H1 (cell line): Measurements from ENCODE around the gene SORCS3. TPM values are rescaled to one million over a fixed set of nuclear protein-coding genes. Genes with fewer than 3 reads are reported as not detected.

Experiments
- CBX5 ChIP-seq: fragments of 300-800, 300-1000 bp; sonication (generic); IDR thresholded peaks from 2 replicates; pipeline ENCODE4 v1.7.1; 2016; ENCODE audit warnings: antibody characterized with exemption, low read length, low read depth
- CHD7 ChIP-seq: fragments of 300-600 bp; sonication (generic); IDR thresholded peaks from 2 replicates; pipeline ENCODE4 v1.7.1; 2012; ENCODE audit warnings: low read length, moderate library complexity, mild to moderate bottlenecking, inconsistent platforms; ENCODE audit not compliant: insufficient replicate concordance
- CTCF ChIP-seq, 3 experiments: IDR thresholded peaks; 1 replicate in 2 of 3; 2 replicates in 1 of 3; pipeline versions ENCODE4 v1.5.1 to v1.6.1; 2011; ENCODE audit warnings: low read length in 3 of 3, mild to moderate bottlenecking in 3 of 3, inconsistent platforms in 2 of 3, low read depth in 1 of 3, moderate library complexity in 1 of 3; ENCODE audit not compliant: insufficient read depth in 1 of 3; ENCODE audit errors: control extremely low read depth in 1 of 3
- GABPA ChIP-seq: IDR thresholded peaks from 2 replicates; pipeline ENCODE4 v1.6.1; 2011; ENCODE audit warnings: mild to moderate bottlenecking, low read length, moderate library complexity, borderline replicate concordance; ENCODE audit not compliant: insufficient read depth
- MAFK ChIP-seq: IDR thresholded peaks from 2 replicates; pipeline ENCODE4 v1.6.1; 2012; ENCODE audit warnings: low read depth, mild to moderate bottlenecking, improper control_type of control experiment, low read length
- POU5F1 ChIP-seq: IDR thresholded peaks from 2 replicates; pipeline ENCODE4 v1.6.1; 2011; ENCODE audit warnings: low read depth, mild to moderate bottlenecking, low read length, moderate library complexity
- SP2 ChIP-seq: IDR thresholded peaks from 2 replicates; pipeline ENCODE4 v1.6.1; 2012; ENCODE audit warnings: mild to moderate bottlenecking, low read length, inconsistent platforms
- SUZ12 ChIP-seq: fragments of 200-600 bp; sonication (generic); IDR thresholded peaks from 2 replicates; pipeline ENCODE4 v1.6.1; 2012; ENCODE audit warnings: mild to moderate bottlenecking, inconsistent platforms, low read length, moderate library complexity, mixed read lengths
- polyA plus RNA-seq, 7 experiments: library from polyadenylated mRNA; depleted of rRNA in 3 of 7; stranded (reverse) in 5 of 7; unstranded in 2 of 7; fragments of >200 nt in 5 of 7; fragments of 200-250 nt in 2 of 7; gene quantifications; 1 replicate in 5 of 7; 2 replicates in 1 of 7; 4 replicates in 1 of 7; pipeline versions ENCODE4 v1.2.1 to v1.2.3, GENCODE V29; 2011 to 2013; ENCODE audit warnings: missing spikeins in 2 of 7, mixed read lengths in 2 of 7
- total RNA-seq: library from RNA; stranded (reverse); fragmentation: NEBNext Ultra II Directional; extraction: Animal tissue kit (Norgen Biotek cat#: 25700); gene quantifications from 2 replicates; pipeline ENCODE4 v1.2.1, GENCODE V29; 2021

SORCS3 gene
- total and polyA plus RNA-seq, 2 of the 8 experiments (the other 6 are each of a cell fraction or from before 2014, with no cell fraction given) = 0.26 to 0.88 TPM

GRCh38 chr10:105188737-105189462 lies 547.8 kb downstream of the SORCS3 start (continued):
- no peak for TF ChIP-seq CHD7
- no peak for TF ChIP-seq GABPA
- no peak for TF ChIP-seq POU5F1
- no peak for TF ChIP-seq SP2
- no peak for TF ChIP-seq MAFK
- no peak for TF ChIP-seq CTCF (IDR thresholded peaks at IDR 0.05; ENCODE audit: control extremely low read depth in 1 of 3, insufficient read depth in 1 of 3, low read depth in 1 of 3, low read length in 3 of 3)
- TF ChIP-seq CBX5 = no peak
- TF ChIP-seq SUZ12 = no peak
